Panc1 (cell line): ENCODE measurements around the gene CD101. TPM values are rescaled to one million over a fixed set of nuclear protein-coding genes. Genes with fewer than 3 reads are reported as not detected.

Experiments
- ATAC-seq: fragments of 200-7000 bp; cut with Tn5 transposase; 2 replicates; pipeline ENCODE4 v1.9.1; 2020; ENCODE audit warnings: mild to moderate bottlenecking, moderate library complexity
- BruUV-seq: library from RNA; stranded (reverse); fragments of 400-500 nt; replicated peaks from 2 replicates; lab custom pipeline; 2021; lab: Mats Ljungman, UMichigan
- CTCF ChIA-PET: fragments of 300-600 bp; sonication (Branson Sonifier 250); formaldehyde crosslinking; loops from one replicate; lab custom pipeline; 2022; ENCODE audit warnings: antibody characterized with exemption; lab: Charles Lee
- POLR2A ChIA-PET: fragments of 300-600 bp; sonication (Branson Sonifier 250); formaldehyde crosslinking; loops from one replicate; lab custom pipeline; 2022; ENCODE audit warnings: antibody characterized with exemption; lab: Charles Lee
- DNase-seq: peaks from one replicate; pipeline ENCODE4 v3.0.0-alpha.2; 2010; ENCODE audit warnings: low read depth, low spot score
- H3K27ac ChIP-seq: 2 replicates; pipeline ENCODE4 v1.5.1; 2011; ENCODE audit warnings: mild to moderate bottlenecking, low read length, inconsistent platforms
- H3K27me3 ChIP-seq: fragments of 200-500 bp; sonication (Bioruptor generic); 2 replicates; pipeline ENCODE4 v1.6.0; 2014; ENCODE audit warnings: low read length, inconsistent platforms; ENCODE audit not compliant: control insufficient read depth, insufficient read depth
- H3K36me3 ChIP-seq: fragments of 200-500 bp; sonication (Bioruptor generic); 2 replicates; pipeline ENCODE4 v1.5.1; 2014; ENCODE audit warnings: inconsistent platforms, mild to moderate bottlenecking, low read length, moderate library complexity; ENCODE audit not compliant: control insufficient read depth, insufficient read depth
- H3K4me1 ChIP-seq: 2 replicates; pipeline ENCODE4 v1.5.1; 2011; ENCODE audit warnings: inconsistent platforms, mild to moderate bottlenecking, low read length, moderate library complexity; ENCODE audit not compliant: control insufficient read depth, insufficient read depth
- H3K4me3 ChIP-seq, 2 experiments: 2 replicates each; pipeline ENCODE4 v1.5.1; 2011 to 2012; ENCODE audit warnings: low read depth in 2 of 2, low read length in 2 of 2, mild to moderate bottlenecking in 2 of 2, inconsistent platforms in 1 of 2, moderate library complexity in 1 of 2
- H3K9me3 ChIP-seq: fragments of 200-500 bp; sonication (Bioruptor generic); 2 replicates; pipeline ENCODE4 v1.5.1; 2014; ENCODE audit warnings: low read depth, mild to moderate bottlenecking, inconsistent platforms, low read length, moderate library complexity; ENCODE audit not compliant: control insufficient read depth, insufficient read depth
- POLR2AphosphoS5 ChIP-seq: IDR thresholded peaks from 2 replicates; pipeline ENCODE4 v1.6.1; 2012; ENCODE audit warnings: mild to moderate bottlenecking, low read depth, low read length, moderate library complexity
- SIN3A ChIP-seq: IDR thresholded peaks from 2 replicates; pipeline ENCODE4 v1.6.1; 2012; ENCODE audit warnings: low read depth, mild to moderate bottlenecking, low read length, moderate library complexity, borderline replicate concordance; ENCODE audit not compliant: insufficient read depth
- TCF7L2 ChIP-seq: IDR thresholded peaks from 2 replicates; pipeline ENCODE4 v1.6.1; 2011; ENCODE audit warnings: mild to moderate bottlenecking, low read depth, low read length, inconsistent platforms
- in situ Hi-C: cut with HindIII; loops from 2 replicates; pipeline ENCODE4 v1.10.0; 2016; ENCODE audit warnings: low sequenced_read_pairs, low pct_unique_long_range_greater_than_20kb
- intact Hi-C: fragments of 100-400 bp; cut with micrococcal nuclease; formaldehyde crosslinking; loops from one replicate; pipeline ENCODE4 v1.10.0; 2022; ENCODE audit not compliant: unreplicated experiment
- total RNA-seq: library from RNA; stranded (reverse); gene quantifications from one replicate; pipeline ENCODE4 v1.2.1, GENCODE V29; 2021; ENCODE audit not compliant: unreplicated experiment
- TF ChIP-seq, protein P1 (sequence below): fragments of 450-650 bp; IDR thresholded peaks from 2 replicates; pipeline ENCODE4 v1.5.1; 2017; ENCODE audit warnings: mild to moderate bottlenecking
- TF ChIP-seq, protein P2 (sequence below), 2 experiments: IDR thresholded peaks; 2 replicates each; pipeline ENCODE4 v1.6.1; 2011 to 2012; ENCODE audit warnings: low read depth in 2 of 2, control low read depth in 1 of 2, low read length in 1 of 2, mild to moderate bottlenecking in 1 of 2, moderate library complexity in 1 of 2; ENCODE audit not compliant: insufficient read depth in 1 of 2

CD101 gene
- total RNA-seq, 1 experiment from 2014 or later: not detected

DNA sequence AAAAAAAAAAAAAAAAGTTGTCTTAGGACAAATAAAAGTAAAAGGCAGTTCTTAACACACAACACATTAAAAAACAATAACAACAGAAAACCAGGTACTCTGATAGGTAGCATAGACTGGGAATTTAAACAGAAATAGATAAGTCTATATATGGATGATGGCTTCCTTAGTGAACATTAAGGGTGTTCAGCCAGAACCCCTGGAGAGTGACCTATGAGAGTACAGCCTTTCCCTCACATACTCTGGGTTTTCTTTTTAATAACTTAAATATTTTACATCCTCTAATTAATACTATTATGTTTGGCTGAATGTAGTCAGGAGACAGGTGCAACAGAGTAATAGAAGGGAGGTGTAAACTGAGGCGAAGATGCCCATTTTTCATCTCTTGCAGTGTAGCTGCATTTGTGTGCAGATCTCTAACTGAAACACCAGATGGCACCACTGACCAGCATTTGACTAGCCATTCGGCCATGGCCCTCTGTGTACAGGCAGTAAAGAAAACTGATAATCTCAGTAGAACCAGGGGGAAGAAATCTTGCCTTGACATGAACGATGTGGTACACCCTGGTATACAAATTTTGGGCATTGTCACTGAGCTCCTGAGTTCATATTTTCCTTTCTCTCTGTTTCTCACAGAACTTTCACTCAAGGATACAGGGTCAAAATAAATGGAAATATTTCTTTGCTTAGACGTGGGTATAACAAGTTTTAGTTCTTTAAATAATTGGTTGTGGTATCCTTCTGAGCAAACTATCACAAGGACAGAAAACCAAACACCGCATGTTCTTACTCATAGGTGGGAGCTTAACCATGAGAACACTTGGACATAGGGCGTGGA is 66.2 kb downstream of the CD101 start:
- H3K27ac ChIP-seq: no peak overlapping the region
- POLR2A ChIA-PET: no interaction called here
- peaks cover 4% of the 10 kb centered on the region; the same call in 1 of the 2 replicates for H3K36me3 ChIP-seq
- TF ChIP-seq POLR2AphosphoS5: no peak
- TF ChIP-seq SIN3A: no peak
- no peak for TF ChIP-seq TCF7L2
- TF ChIP-seq, protein P1, sequence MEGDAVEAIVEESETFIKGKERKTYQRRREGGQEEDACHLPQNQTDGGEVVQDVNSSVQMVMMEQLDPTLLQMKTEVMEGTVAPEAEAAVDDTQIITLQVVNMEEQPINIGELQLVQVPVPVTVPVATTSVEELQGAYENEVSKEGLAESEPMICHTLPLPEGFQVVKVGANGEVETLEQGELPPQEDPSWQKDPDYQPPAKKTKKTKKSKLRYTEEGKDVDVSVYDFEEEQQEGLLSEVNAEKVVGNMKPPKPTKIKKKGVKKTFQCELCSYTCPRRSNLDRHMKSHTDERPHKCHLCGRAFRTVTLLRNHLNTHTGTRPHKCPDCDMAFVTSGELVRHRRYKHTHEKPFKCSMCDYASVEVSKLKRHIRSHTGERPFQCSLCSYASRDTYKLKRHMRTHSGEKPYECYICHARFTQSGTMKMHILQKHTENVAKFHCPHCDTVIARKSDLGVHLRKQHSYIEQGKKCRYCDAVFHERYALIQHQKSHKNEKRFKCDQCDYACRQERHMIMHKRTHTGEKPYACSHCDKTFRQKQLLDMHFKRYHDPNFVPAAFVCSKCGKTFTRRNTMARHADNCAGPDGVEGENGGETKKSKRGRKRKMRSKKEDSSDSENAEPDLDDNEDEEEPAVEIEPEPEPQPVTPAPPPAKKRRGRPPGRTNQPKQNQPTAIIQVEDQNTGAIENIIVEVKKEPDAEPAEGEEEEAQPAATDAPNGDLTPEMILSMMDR: peak; percentile 75
- TF ChIP-seq, protein P2, sequence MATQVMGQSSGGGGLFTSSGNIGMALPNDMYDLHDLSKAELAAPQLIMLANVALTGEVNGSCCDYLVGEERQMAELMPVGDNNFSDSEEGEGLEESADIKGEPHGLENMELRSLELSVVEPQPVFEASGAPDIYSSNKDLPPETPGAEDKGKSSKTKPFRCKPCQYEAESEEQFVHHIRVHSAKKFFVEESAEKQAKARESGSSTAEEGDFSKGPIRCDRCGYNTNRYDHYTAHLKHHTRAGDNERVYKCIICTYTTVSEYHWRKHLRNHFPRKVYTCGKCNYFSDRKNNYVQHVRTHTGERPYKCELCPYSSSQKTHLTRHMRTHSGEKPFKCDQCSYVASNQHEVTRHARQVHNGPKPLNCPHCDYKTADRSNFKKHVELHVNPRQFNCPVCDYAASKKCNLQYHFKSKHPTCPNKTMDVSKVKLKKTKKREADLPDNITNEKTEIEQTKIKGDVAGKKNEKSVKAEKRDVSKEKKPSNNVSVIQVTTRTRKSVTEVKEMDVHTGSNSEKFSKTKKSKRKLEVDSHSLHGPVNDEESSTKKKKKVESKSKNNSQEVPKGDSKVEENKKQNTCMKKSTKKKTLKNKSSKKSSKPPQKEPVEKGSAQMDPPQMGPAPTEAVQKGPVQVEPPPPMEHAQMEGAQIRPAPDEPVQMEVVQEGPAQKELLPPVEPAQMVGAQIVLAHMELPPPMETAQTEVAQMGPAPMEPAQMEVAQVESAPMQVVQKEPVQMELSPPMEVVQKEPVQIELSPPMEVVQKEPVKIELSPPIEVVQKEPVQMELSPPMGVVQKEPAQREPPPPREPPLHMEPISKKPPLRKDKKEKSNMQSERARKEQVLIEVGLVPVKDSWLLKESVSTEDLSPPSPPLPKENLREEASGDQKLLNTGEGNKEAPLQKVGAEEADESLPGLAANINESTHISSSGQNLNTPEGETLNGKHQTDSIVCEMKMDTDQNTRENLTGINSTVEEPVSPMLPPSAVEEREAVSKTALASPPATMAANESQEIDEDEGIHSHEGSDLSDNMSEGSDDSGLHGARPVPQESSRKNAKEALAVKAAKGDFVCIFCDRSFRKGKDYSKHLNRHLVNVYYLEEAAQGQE (IDR thresholded peaks at IDR 0.05; ENCODE audit: insufficient read depth in 1 of 2, low read depth in 2 of 2, low read length in 1 of 2): no peak
- H3K4me1 ChIP-seq: no peaks in the 10 kb centered on the region
- H3K4me3 ChIP-seq: no peak overlapping the region
- in situ Hi-C loops: no loop called here
- no TSS peak for BruUV-seq
- intact Hi-C loops: no loop called here
- no peak for DNase-seq
- no peaks in the 10 kb centered on the region for H3K9me3 ChIP-seq
- CTCF ChIA-PET: interaction anchor here (1.5 to 1.9 kb wide), 2 partner anchors 61 to 217 kb away, joined by 6 to 9 read pairs; no protein-coding TSS in a partner anchor
- H3K27me3 ChIP-seq: no peaks in the 10 kb centered on the region
- peak; percentile 84 for ATAC-seq

DNA sequence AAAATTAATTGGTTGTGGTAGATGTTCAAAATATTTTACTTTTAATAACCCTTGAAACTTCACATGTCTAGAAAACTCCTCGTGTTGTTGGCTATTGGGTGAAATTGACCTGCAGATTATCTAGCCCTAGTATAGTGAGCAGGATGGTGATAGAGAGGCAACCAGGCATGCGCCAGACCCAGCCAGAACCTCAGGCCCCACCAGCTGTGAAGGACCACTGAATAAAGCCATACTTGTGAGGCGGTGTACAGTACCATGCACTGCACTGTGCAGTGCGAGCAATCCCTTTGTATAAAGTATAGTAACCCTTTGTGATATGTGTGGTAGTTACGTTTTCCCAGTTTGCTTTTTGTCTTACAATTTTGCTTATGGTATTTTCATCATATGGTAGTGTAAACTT is 67.0 kb downstream of the CD101 start:
- no peak for TF ChIP-seq TCF7L2
- TF ChIP-seq, protein P2 (IDR thresholded peaks at IDR 0.05; ENCODE audit: insufficient read depth in 1 of 2, low read depth in 2 of 2, low read length in 1 of 2): no peak
- TF ChIP-seq, protein P1: no peak
- Histone ChIP-seq H3K4me1 (no peaks in the 10 kb centered on the region), H3K4me3 (no peak overlapping the region), H3K9me3 (no peaks in the 10 kb centered on the region), H3K27ac (no peak overlapping the region), H3K27me3 (no peaks in the 10 kb centered on the region), H3K36me3 (no peaks in the 10 kb centered on the region)
- no TSS peak for BruUV-seq
- in situ Hi-C loops (no loop called here), intact Hi-C loops (no loop called here)
- ChIA-PET POLR2A (no interaction called here), CTCF (interaction anchor here (1.9 kb wide), 1 partner anchor 216 kb away, joined by 9 read pairs; no protein-coding TSS in a partner anchor)
- DNase-seq (no peak), ATAC-seq (no peak)
